8988T (cell line): ENCODE measurements around the gene ZC3HAV1.
"Not testable (repeated sequence)": the region's sequence is repeated elsewhere in the genome, so short reads cannot be mapped to it uniquely, and the experiment has no call there.

ENCODE experiments used
- DNase-seq: peaks from one replicate; pipeline ENCODE4 v3.0.0; 2011

Gene ZC3HAV1

GRCh38 chr7:139046143-139046542 lies 63.4 kb downstream of the ZC3HAV1 start:
- DNase-seq: no peak

GRCh38 chr7:139044813-139045794 lies 64.4 kb downstream of the ZC3HAV1 start:
- DNase-seq: no peak

- no peak for DNase-seq
Measured at GRCh38 chr7:139043823-139044812, 65.4 kb downstream of the ZC3HAV1 start.

- no peak for DNase-seq
Measured at GRCh38 chr7:139041378-139042085, 68.0 kb downstream of the ZC3HAV1 start.

GRCh38 chr7:139038691-139039090 lies 70.8 kb downstream of the ZC3HAV1 start:
- no peak for DNase-seq

GRCh38 chr7:139036901-139037300 lies 72.6 kb downstream of the ZC3HAV1 start:
- DNase-seq: no peak

- peak; percentile 66 for DNase-seq
Measured at GRCh38 chr7:139035586-139036353, 73.8 kb downstream of the ZC3HAV1 start, which contains the start of gene ZC3HAV1L. TSS of gene ZC3HAV1L (minus strand) at chr7:139036042. CDS start at chr7:139036017, 25 bp downstream.

GRCh38 chr7:139034855-139035585 lies 74.5 kb downstream of the ZC3HAV1 start:
- DNase-seq: peak; percentile 36

- no peak for DNase-seq
Measured at GRCh38 chr7:139034336-139034735, 75.2 kb downstream of the ZC3HAV1 start.

GRCh38 chr7:139033346-139034114 lies 76.0 kb downstream of the ZC3HAV1 start:
- no peak for DNase-seq

- DNase-seq: no peak
Measured at GRCh38 chr7:139032473-139032872, 77.0 kb downstream of the ZC3HAV1 start.

GRCh38 chr7:139029353-139029752 lies 80.2 kb downstream of the ZC3HAV1 start:
- no peak for DNase-seq

- DNase-seq: no peak
Measured at GRCh38 chr7:139026551-139026950, 83.0 kb downstream of the ZC3HAV1 start.

- not testable (repeated sequence) for DNase-seq
Measured at GRCh38 chr7:139025861-139026260, 83.7 kb downstream of the ZC3HAV1 start.

- no peak for DNase-seq
Measured at GRCh38 chr7:139023076-139023475, 86.4 kb downstream of the ZC3HAV1 start.

GRCh38 chr7:139022286-139022685 lies 87.2 kb downstream of the ZC3HAV1 start:
- DNase-seq: no peak

- DNase-seq: no peak
Measured at GRCh38 chr7:139018910-139019309, 90.6 kb downstream of the ZC3HAV1 start.

- DNase-seq: peak; percentile 45
Measured at GRCh38 chr7:139016931-139017511, 92.5 kb downstream of the ZC3HAV1 start.

- DNase-seq: no peak
Measured at GRCh38 chr7:139011373-139011772, 98.1 kb downstream of the ZC3HAV1 start.
